ENCODE measurements around the gene B4GALNT2.
"Not testable (repeated sequence)": the region's sequence is repeated elsewhere in the genome, so short reads cannot be mapped to it uniquely, and the experiment has no call there.

DNA sequence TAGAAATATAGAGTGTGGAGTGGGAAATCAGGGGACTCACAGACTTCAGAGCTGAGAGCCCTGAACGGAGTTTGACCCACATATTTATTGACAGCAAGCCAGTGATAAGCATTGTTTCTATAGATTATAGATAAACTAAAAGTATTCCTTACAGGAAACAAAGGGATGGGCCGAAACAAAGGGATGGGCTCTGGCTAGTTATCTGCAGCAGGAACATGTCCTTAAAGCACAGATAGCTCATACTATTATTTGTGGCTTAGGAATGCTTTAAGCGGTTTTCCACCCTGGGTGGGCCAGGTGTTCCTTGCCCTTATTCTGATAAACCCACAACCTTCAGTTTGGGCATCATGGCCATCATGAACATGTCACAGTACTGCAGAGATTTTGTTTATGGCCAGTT, 38.1 kb downstream of the B4GALNT2 start:
- not testable (repeated sequence) for TF ChIP-seq POLR2AphosphoS5, GABPA (IDR thresholded peaks at IDR 0.05; ENCODE audit: low read depth)
- TF ChIP-seq, protein P1, sequence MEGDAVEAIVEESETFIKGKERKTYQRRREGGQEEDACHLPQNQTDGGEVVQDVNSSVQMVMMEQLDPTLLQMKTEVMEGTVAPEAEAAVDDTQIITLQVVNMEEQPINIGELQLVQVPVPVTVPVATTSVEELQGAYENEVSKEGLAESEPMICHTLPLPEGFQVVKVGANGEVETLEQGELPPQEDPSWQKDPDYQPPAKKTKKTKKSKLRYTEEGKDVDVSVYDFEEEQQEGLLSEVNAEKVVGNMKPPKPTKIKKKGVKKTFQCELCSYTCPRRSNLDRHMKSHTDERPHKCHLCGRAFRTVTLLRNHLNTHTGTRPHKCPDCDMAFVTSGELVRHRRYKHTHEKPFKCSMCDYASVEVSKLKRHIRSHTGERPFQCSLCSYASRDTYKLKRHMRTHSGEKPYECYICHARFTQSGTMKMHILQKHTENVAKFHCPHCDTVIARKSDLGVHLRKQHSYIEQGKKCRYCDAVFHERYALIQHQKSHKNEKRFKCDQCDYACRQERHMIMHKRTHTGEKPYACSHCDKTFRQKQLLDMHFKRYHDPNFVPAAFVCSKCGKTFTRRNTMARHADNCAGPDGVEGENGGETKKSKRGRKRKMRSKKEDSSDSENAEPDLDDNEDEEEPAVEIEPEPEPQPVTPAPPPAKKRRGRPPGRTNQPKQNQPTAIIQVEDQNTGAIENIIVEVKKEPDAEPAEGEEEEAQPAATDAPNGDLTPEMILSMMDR (IDR thresholded peaks at IDR 0.05; ENCODE audit: insufficient read depth, low read length) = not testable (repeated sequence)
- TF ChIP-seq, protein P2, sequence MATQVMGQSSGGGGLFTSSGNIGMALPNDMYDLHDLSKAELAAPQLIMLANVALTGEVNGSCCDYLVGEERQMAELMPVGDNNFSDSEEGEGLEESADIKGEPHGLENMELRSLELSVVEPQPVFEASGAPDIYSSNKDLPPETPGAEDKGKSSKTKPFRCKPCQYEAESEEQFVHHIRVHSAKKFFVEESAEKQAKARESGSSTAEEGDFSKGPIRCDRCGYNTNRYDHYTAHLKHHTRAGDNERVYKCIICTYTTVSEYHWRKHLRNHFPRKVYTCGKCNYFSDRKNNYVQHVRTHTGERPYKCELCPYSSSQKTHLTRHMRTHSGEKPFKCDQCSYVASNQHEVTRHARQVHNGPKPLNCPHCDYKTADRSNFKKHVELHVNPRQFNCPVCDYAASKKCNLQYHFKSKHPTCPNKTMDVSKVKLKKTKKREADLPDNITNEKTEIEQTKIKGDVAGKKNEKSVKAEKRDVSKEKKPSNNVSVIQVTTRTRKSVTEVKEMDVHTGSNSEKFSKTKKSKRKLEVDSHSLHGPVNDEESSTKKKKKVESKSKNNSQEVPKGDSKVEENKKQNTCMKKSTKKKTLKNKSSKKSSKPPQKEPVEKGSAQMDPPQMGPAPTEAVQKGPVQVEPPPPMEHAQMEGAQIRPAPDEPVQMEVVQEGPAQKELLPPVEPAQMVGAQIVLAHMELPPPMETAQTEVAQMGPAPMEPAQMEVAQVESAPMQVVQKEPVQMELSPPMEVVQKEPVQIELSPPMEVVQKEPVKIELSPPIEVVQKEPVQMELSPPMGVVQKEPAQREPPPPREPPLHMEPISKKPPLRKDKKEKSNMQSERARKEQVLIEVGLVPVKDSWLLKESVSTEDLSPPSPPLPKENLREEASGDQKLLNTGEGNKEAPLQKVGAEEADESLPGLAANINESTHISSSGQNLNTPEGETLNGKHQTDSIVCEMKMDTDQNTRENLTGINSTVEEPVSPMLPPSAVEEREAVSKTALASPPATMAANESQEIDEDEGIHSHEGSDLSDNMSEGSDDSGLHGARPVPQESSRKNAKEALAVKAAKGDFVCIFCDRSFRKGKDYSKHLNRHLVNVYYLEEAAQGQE (IDR thresholded peaks at IDR 0.05; ENCODE audit: insufficient replicate concordance, low read depth) = not testable (repeated sequence)
